SK-N-SH (cell line): Measurements from ENCODE around the gene TMEM163.

Source experiments
- EP300 ChIP-seq, 2 experiments: IDR thresholded peaks; 2 replicates each; pipeline versions ENCODE4 v1.4.0 to v1.6.1; 2012; ENCODE audit warnings: borderline replicate concordance in 1 of 2, low read depth in 1 of 2, low read length in 1 of 2
- EZH2phosphoT487 ChIP-seq: fragments of 200-600 bp; sonication (generic); IDR thresholded peaks from 2 replicates; pipeline ENCODE4 v1.6.1; 2017; ENCODE audit warnings: low read depth, mixed run types, mild to moderate bottlenecking, antibody characterized with exemption, moderate library complexity, borderline replicate concordance
- GABPA ChIP-seq: IDR thresholded peaks from 2 replicates; pipeline ENCODE4 v1.4.0; 2012; ENCODE audit warnings: low read depth, mild to moderate bottlenecking
- IRF3 ChIP-seq: fragments of 150-350 bp; IDR thresholded peaks from 2 replicates; pipeline ENCODE4 v1.6.1; 2016; ENCODE audit warnings: mild to moderate bottlenecking, low read depth, low read length
- JUND ChIP-seq: IDR thresholded peaks from 2 replicates; pipeline ENCODE4 v1.4.0; 2012
- POLR2AphosphoS5 ChIP-seq: IDR thresholded peaks from 2 replicates; pipeline ENCODE4 v1.6.1; 2012; ENCODE audit warnings: low read depth, low read length
- REST ChIP-seq: IDR thresholded peaks from 2 replicates; pipeline ENCODE4 v1.6.1; 2012; ENCODE audit warnings: mild to moderate bottlenecking, low read depth, low read length, moderate library complexity
- SIN3A ChIP-seq: IDR thresholded peaks from 2 replicates; pipeline ENCODE4 v1.6.1; 2012; ENCODE audit warnings: low read depth, mild to moderate bottlenecking, low read length, moderate library complexity, borderline replicate concordance
- TAF1 ChIP-seq: IDR thresholded peaks from 2 replicates; pipeline ENCODE4 v1.6.1; 2012; ENCODE audit warnings: low read depth, mild to moderate bottlenecking, low read length, moderate library complexity, borderline replicate concordance
- TEAD4 ChIP-seq: IDR thresholded peaks from 2 replicates; pipeline ENCODE4 v1.4.0; 2012; ENCODE audit warnings: mild to moderate bottlenecking, borderline replicate concordance; ENCODE audit not compliant: insufficient read depth
- YY1 ChIP-seq: IDR thresholded peaks from 2 replicates; pipeline ENCODE4 v1.4.0; 2012; ENCODE audit warnings: low read depth, mild to moderate bottlenecking
- ZBTB33 ChIP-seq: IDR thresholded peaks from 2 replicates; pipeline ENCODE4 v1.4.0; 2012; ENCODE audit warnings: low read depth, borderline replicate concordance
- TF ChIP-seq, protein P1 (sequence below): fragments of 200-600 bp; sonication (generic); IDR thresholded peaks from 2 replicates; pipeline ENCODE4 v1.6.1; 2017; ENCODE audit warnings: antibody characterized with exemption, mild to moderate bottlenecking, moderate library complexity

DNA sequence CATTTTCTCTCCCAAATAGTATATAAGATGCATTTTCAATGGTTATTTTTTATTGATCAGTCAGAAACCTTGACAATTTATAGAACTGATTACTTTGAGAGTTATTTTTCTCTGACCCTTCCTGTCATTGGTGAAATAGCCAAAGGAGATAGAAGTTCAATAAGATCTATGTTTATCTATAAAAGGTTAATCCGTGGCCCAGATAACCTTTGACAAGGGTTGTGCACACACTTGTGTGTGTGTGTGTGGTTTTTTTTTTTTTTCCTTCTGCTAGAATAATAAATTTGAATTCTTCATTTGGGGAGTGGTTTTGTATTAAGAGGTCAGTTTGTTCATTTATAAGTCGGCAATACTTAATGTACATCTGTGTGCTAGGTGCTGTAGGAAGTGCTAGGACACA lies 304.9 kb downstream of the TMEM163 start:
- TF ChIP-seq TEAD4 (no peak), GABPA (no peak), EP300 (IDR thresholded peaks at IDR 0.05; ENCODE audit: borderline replicate concordance in 1 of 2, low read depth in 1 of 2, low read length in 1 of 2) (no peak), REST (no peak), JUND (no peak), IRF3 (no peak), EZH2phosphoT487 (no peak), ZBTB33 (no peak), YY1 (no peak), TAF1 (no peak), SIN3A (no peak), POLR2AphosphoS5 (no peak)
- TF ChIP-seq, protein P1, sequence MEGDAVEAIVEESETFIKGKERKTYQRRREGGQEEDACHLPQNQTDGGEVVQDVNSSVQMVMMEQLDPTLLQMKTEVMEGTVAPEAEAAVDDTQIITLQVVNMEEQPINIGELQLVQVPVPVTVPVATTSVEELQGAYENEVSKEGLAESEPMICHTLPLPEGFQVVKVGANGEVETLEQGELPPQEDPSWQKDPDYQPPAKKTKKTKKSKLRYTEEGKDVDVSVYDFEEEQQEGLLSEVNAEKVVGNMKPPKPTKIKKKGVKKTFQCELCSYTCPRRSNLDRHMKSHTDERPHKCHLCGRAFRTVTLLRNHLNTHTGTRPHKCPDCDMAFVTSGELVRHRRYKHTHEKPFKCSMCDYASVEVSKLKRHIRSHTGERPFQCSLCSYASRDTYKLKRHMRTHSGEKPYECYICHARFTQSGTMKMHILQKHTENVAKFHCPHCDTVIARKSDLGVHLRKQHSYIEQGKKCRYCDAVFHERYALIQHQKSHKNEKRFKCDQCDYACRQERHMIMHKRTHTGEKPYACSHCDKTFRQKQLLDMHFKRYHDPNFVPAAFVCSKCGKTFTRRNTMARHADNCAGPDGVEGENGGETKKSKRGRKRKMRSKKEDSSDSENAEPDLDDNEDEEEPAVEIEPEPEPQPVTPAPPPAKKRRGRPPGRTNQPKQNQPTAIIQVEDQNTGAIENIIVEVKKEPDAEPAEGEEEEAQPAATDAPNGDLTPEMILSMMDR, result no peak
